ENCODE data around the gene JAGN1.
"Not testable (repeated sequence)": the region's sequence is repeated elsewhere in the genome, so short reads cannot be mapped to it uniquely, and the experiment has no call there.

JAGN1 gene

GRCh38 chr3:9852528-9852927, 37.9 kb upstream of the JAGN1 start:
- H3K4me3 ChIP-seq (replicated peaks; ENCODE audit: low read depth, low read length), result no peak overlapping the region
- DNase-seq (ENCODE audit: extremely low read depth, low read depth), result no peak
- TF ChIP-seq CTCF (IDR thresholded peaks at IDR 0.05; ENCODE audit: low read depth, low read length, missing control alignments), result no peak

- not testable (repeated sequence) for H3K4me3 ChIP-seq (replicated peaks; ENCODE audit: low read depth, low read length); DNase-seq (ENCODE audit: extremely low read depth, low read depth)
Measured at GRCh38 chr3:9854291-9854940, 36.0 kb upstream of the JAGN1 start.

GRCh38 chr3:9855594-9855993, 34.8 kb upstream of the JAGN1 start:
- H3K4me3 ChIP-seq (replicated peaks; ENCODE audit: low read depth, low read length), result no peak overlapping the region
- TF ChIP-seq CTCF (IDR thresholded peaks at IDR 0.05; ENCODE audit: low read depth, low read length, missing control alignments), result no peak
- DNase-seq (ENCODE audit: extremely low read depth, low read depth), result no peak

- no peak for TF ChIP-seq CTCF (IDR thresholded peaks at IDR 0.05; ENCODE audit: low read depth, low read length, missing control alignments)
- no peak for DNase-seq (ENCODE audit: extremely low read depth, low read depth)
- no peak overlapping the region for H3K4me3 ChIP-seq (replicated peaks; ENCODE audit: low read depth, low read length)
Measured at GRCh38 chr3:9859530-9860025, 30.8 kb upstream of the JAGN1 start.

- H3K4me3 ChIP-seq (replicated peaks; ENCODE audit: low read depth, low read length), result no peak overlapping the region
- no peak for DNase-seq (ENCODE audit: extremely low read depth, low read depth)
- no peak for TF ChIP-seq CTCF (IDR thresholded peaks at IDR 0.05; ENCODE audit: low read depth, low read length, missing control alignments)
Measured at GRCh38 chr3:9861201-9861600, 29.2 kb upstream of the JAGN1 start.

GRCh38 chr3:9861626-9862130, 28.7 kb upstream of the JAGN1 start:
- H3K4me3 ChIP-seq (replicated peaks; ENCODE audit: low read depth, low read length), result no peak overlapping the region
- DNase-seq (ENCODE audit: extremely low read depth, low read depth), result no peak
- no peak for TF ChIP-seq CTCF (IDR thresholded peaks at IDR 0.05; ENCODE audit: low read depth, low read length, missing control alignments)

- no peak overlapping the region for H3K4me3 ChIP-seq (replicated peaks; ENCODE audit: low read depth, low read length)
- DNase-seq (ENCODE audit: extremely low read depth, low read depth), result no peak
- peak; percentile 48 for TF ChIP-seq CTCF (IDR thresholded peaks at IDR 0.05; ENCODE audit: low read depth, low read length, missing control alignments)
Measured at GRCh38 chr3:9862391-9863057, 27.9 kb upstream of the JAGN1 start.

All from HFF-Myc (cell line).